HG02885 (cell line): ENCODE results near the gene JAG1.
"Not testable (repeated sequence)": the region's sequence is repeated elsewhere in the genome, so short reads cannot be mapped to it uniquely, and the experiment has no call there.

Source experiments
- ATAC-seq: cut with Tn5 transposase; IDR thresholded peaks from one replicate; pipeline ENCODE4 v1.9.1; 2021; ENCODE audit warnings: mild to moderate bottlenecking; ENCODE audit not compliant: unreplicated experiment, poor library complexity

Gene JAG1

GRCh38 chr20:10591946-10592521 is 81.8 kb downstream of the JAG1 start:
- no peak for ATAC-seq

GRCh38 chr20:10590950-10591671 is 82.7 kb downstream of the JAG1 start:
- ATAC-seq: no peak

DNA sequence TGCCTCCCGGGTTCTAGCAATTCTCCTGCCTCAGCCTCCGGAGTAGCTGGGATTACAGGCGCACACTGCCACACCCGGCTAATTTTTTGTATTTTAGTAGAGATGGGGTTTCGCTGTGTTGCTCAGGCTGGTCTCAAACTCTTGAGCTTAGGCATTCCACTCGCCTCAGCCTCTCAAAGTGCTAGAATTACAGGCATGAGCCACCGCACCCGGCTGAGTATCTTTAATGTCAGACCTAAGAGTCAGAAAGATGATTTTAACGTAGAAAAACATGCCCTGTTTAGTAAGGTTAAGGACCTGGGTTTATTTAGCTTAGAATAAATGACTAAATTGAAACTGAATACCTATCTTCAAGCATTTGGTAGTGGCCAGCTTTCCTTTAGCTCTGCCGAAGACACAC is 83.4 kb downstream of the JAG1 start:
- not testable (repeated sequence) for ATAC-seq
